Gastrocnemius medialis (tissue), 4 donors: ENCODE measurements around the gene COA3. TPM values are rescaled to one million over a fixed set of nuclear protein-coding genes. Genes with fewer than 3 reads are reported as not detected.

ENCODE experiments used
- ATAC-seq, 2 donors: fragments of 150-250 bp; one replicate each; pipeline ENCODE4 v1.9.1; 2016
- DNase-seq, 2 donors: peaks; one replicate each; pipeline ENCODE4 v3.0.0-alpha.2; 2019
- H3K27ac ChIP-seq, 4 donors: fragments of 200-600 bp; sonication (generic); 1 replicate in 1 of 4; 2 replicates in 3 of 4; pipeline ENCODE4 v1.5.1; 2016 to 2018; ENCODE audit warnings: mild to moderate bottlenecking in 2 of 4, moderate library complexity in 1 of 4
- H3K27me3 ChIP-seq, 3 donors: fragments of 200-600 bp; sonication (generic) in 2 of 3; 1 replicate in 1 of 3; 2 replicates in 2 of 3; pipeline versions ENCODE4 v1.5.1 to v1.6.0; 2016 to 2019; ENCODE audit warnings: mild to moderate bottlenecking in 1 of 3, moderate library complexity in 1 of 3
- H3K36me3 ChIP-seq, 2 donors: fragments of 200-600 bp; sonication (generic) in 1 of 2; one replicate each; pipeline ENCODE4 v1.5.1; 2017 to 2018
- H3K4me1 ChIP-seq, 2 donors: fragments of 200-600 bp; sonication (generic) in 1 of 2; one replicate each; pipeline ENCODE4 v1.5.1; 2016 to 2017; ENCODE audit warnings: mild to moderate bottlenecking in 2 of 2
- H3K4me3 ChIP-seq, 4 donors: fragments of 200-600 bp; sonication (generic) in 3 of 4; 1 replicate in 1 of 4; 2 replicates in 3 of 4; pipeline ENCODE4 v1.5.1; 2016 to 2019; ENCODE audit warnings: mild to moderate bottlenecking in 2 of 4
- H3K9me3 ChIP-seq, 3 donors: fragments of 200-600 bp; sonication (generic) in 2 of 3; 1 replicate in 1 of 3; 2 replicates in 2 of 3; pipeline ENCODE4 v1.5.1; 2016 to 2019
- POLR2A ChIP-seq, 2 donors: fragments of 450-650 bp; IDR thresholded peaks; one replicate each; pipeline ENCODE4 v1.6.1; 2017; ENCODE audit warnings: antibody characterized with exemption in 2 of 2, mild to moderate bottlenecking in 2 of 2, moderate library complexity in 2 of 2
- in situ Hi-C, 4 donors: fragments of 200-750 bp; cut with MboI; loops; one replicate each; pipeline versions ENCODE4 v1.15.0 to v1.8.0; 2017; ENCODE audit warnings: low sequenced_read_pairs in 4 of 4
- intact Hi-C: fragments of 100-400 bp; cut with DNase I; formaldehyde crosslinking; loops from one replicate; pipeline ENCODE4 v1.15.1; 2023; ENCODE audit warnings: low total_unique reads
- microRNA-seq, 2 donors: library from miRNA; unstranded; fragments of <30 nt; microRNA quantifications; one replicate each; pipeline ENCODE4, GENCODE V29; 2016; ENCODE audit warnings: borderline replicate concordance in 2 of 2
- total RNA-seq, 4 donors: library from RNA; depleted of rRNA; stranded (reverse); fragments of >200 nt; gene quantifications; one replicate each; pipeline versions ENCODE4 v1.1.0 to v1.2.3, GENCODE V29; 2016
- TF ChIP-seq, protein P1 (sequence below), 5 experiments: fragments of 450-650 bp in 3 of 5; fragments of 200-600 bp in 2 of 5; sonication (generic) in 2 of 5; IDR thresholded peaks in 4 of 5; conservative IDR thresholded peaks in 1 of 5; 1 replicate in 4 of 5; 2 replicates in 1 of 5; pipeline ENCODE4 v1.5.1; 2016 to 2019; ENCODE audit warnings: antibody characterized with exemption in 5 of 5, mild to moderate bottlenecking in 3 of 5, moderate library complexity in 3 of 5

Gene COA3
- total RNA-seq, 4 donors from 2014 or later: 76.2 to 104 (median 86.8) TPM

DNA sequence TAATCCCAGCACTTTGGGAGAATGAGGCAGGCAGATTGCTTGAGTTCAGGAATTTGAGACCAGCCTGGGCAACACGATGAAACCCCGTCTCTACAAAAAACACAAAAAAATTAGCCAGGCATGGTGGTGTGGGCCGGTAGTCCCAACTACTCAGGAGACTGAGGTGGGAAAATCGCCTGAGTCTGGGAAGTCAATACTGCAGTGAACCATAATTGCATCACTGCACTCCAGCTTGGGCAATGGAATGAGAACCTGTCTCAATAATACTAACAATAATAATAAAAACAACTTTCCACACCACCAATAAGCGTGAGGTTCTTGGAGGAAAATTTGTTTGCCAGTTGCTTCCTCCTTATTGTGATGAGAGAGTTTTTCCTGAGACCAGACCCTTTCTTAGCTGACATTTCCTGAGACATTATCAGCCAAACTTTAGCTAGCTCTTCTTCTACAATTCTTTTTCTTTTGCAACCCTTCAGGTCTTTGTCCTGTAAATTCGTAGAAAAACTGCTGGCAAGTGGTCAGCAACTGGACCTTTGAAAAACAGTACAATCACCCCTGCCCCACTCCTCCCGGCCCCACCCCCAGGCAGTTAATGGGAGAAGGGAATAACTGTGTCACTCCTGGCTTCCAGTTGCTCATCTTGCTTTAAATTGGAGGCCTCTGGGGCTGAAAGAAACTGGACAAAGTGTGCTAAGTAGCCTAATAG, 50.1 kb downstream of the COA3 start:
- DNase-seq (peak in 1 of 2 donors; percentile 44), ATAC-seq (peak in 1 of 2 donors; percentile 14)
- Histone ChIP-seq H3K36me3 (no peaks in the 10 kb centered on the region), H3K27ac (peak overlapping the region; percentile 62 to 68 (median 66)), H3K27me3 (no peaks in the 10 kb centered on the region), H3K9me3 (no peaks in the 10 kb centered on the region), H3K4me1 (peaks cover 21 to 22% of the 10 kb centered on the region in 2 donors), H3K4me3 (no peak overlapping the region)
- in situ Hi-C loops (no loop called here), intact Hi-C loops (no loop called here)
- TF ChIP-seq, protein P1, sequence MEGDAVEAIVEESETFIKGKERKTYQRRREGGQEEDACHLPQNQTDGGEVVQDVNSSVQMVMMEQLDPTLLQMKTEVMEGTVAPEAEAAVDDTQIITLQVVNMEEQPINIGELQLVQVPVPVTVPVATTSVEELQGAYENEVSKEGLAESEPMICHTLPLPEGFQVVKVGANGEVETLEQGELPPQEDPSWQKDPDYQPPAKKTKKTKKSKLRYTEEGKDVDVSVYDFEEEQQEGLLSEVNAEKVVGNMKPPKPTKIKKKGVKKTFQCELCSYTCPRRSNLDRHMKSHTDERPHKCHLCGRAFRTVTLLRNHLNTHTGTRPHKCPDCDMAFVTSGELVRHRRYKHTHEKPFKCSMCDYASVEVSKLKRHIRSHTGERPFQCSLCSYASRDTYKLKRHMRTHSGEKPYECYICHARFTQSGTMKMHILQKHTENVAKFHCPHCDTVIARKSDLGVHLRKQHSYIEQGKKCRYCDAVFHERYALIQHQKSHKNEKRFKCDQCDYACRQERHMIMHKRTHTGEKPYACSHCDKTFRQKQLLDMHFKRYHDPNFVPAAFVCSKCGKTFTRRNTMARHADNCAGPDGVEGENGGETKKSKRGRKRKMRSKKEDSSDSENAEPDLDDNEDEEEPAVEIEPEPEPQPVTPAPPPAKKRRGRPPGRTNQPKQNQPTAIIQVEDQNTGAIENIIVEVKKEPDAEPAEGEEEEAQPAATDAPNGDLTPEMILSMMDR (IDR thresholded peaks at IDR 0.05 in 4 of 5, conservative IDR thresholded peaks at IDR 0.05 in 1 of 5): no peak
- no peak for TF ChIP-seq POLR2A (IDR thresholded peaks at IDR 0.05)

Small RNAs within 50 kb of the gene (microRNA-seq; reads per million reads assigned to microRNA genes)
- gene MIR6781: 0 reads per million in 2 donors

Other genes starting within 250 kb of the COA3 start
- under 1 TPM in 3 of 4 donors, not detected in 1; 0.33 to 0.66 (median 0.47) TPM for gene HSD17B1, start 245.8 kb downstream of the COA3 start, total RNA-seq
- 10 to 100 TPM; 22.4 to 39.9 (median 27.5) TPM for gene COASY, start 236.6 kb downstream of the COA3 start, total RNA-seq
- 10 to 100 TPM; 49.7 to 81.9 (median 53.8) TPM for gene MLX, start 231.6 kb downstream of the COA3 start, total RNA-seq
- gene PSMC3IP, start 221.0 kb downstream of the COA3 start, total RNA-seq: 1 to 10 TPM in 2 of 4 donors, under 1 TPM in 2; 0.46 to 2.7 (median 1.4) TPM
- gene RETREG3, start 189.3 kb downstream of the COA3 start, total RNA-seq: 10 to 100 TPM; 50.7 to 65.5 (median 60.5) TPM
- 100 to 1,000 TPM in 1 of 4 donors, 10 to 100 TPM in 3; 54.7 to 125 (median 91.7) TPM for gene TUBG1, start 189.0 kb downstream of the COA3 start, total RNA-seq
- 1 to 10 TPM; 3.9 to 5.2 (median 4.2) TPM for gene TUBG2, start 139.4 kb downstream of the COA3 start, total RNA-seq
- gene PLEKHH3, start 121.7 kb downstream of the COA3 start, total RNA-seq: 10 to 100 TPM; 13.4 to 36.0 (median 31.3) TPM
- gene CCR10, start 116.9 kb downstream of the COA3 start, total RNA-seq: 1 to 10 TPM; 2.0 to 4.6 (median 4.0) TPM
- under 1 TPM; 0.22 to 0.41 (median 0.40) TPM for gene CNTNAP1, start 116.2 kb downstream of the COA3 start, total RNA-seq
- 10 to 100 TPM; 32.6 to 55.2 (median 47.5) TPM for gene EZH1, start 53.7 kb downstream of the COA3 start, total RNA-seq
- 10 to 100 TPM; 17.5 to 31.2 (median 20.7) TPM for gene RAMP2, start 37.5 kb downstream of the COA3 start, total RNA-seq
- gene VPS25, start 25.3 kb downstream of the COA3 start, total RNA-seq: 10 to 100 TPM; 44.8 to 54.6 (median 53.5) TPM
- not detected for gene WNK4, start 18.1 kb downstream of the COA3 start, total RNA-seq
- not detected for gene CNTD1, start 157 bp upstream of the COA3 start, total RNA-seq
- 100 to 1,000 TPM in 1 of 4 donors, 10 to 100 TPM in 3; 82.3 to 102 (median 88.0) TPM for gene BECN1, start 25.6 kb upstream of the COA3 start, total RNA-seq
- 100 to 1,000 TPM in 1 of 4 donors, 10 to 100 TPM in 3; 84.2 to 101 (median 88.7) TPM for gene PSME3, start 34.7 kb upstream of the COA3 start, total RNA-seq
- 1 to 10 TPM in 2 of 4 donors, under 1 TPM in 2; 0.81 to 1.2 (median 1.0) TPM for gene AOC2, start 45.9 kb upstream of the COA3 start, total RNA-seq
- gene AOC3, start 52.5 kb upstream of the COA3 start, total RNA-seq: 1 to 10 TPM; 2.2 to 7.2 (median 4.2) TPM
- gene G6PC1, start 102.1 kb upstream of the COA3 start, total RNA-seq: under 1 TPM in 2 of 4 donors, not detected in 2; 0.36 to 0.47 TPM
- 10 to 100 TPM; 21.4 to 30.1 (median 26.5) TPM for gene AARSD1, start 165.8 kb upstream of the COA3 start, total RNA-seq
- gene PTGES3L, start 181.4 kb upstream of the COA3 start, total RNA-seq: 10 to 100 TPM; 29.1 to 68.3 (median 31.0) TPM
- gene RUNDC1, start 181.9 kb upstream of the COA3 start, total RNA-seq: 10 to 100 TPM; 13.8 to 19.8 (median 16.4) TPM
- gene RPL27, start 199.7 kb upstream of the COA3 start, total RNA-seq: 1,000 to 10,000 TPM in 2 of 4 donors, 100 to 1,000 TPM in 2; 800 to 1,300 (median 1,077) TPM
- 10 to 100 TPM in 1 of 4 donors, 1 to 10 TPM in 3; 1.3 to 11.0 (median 4.0) TPM for gene IFI35, start 208.1 kb upstream of the COA3 start, total RNA-seq
- 10 to 100 TPM; 18.0 to 49.5 (median 35.8) TPM for gene VAT1, start 223.7 kb upstream of the COA3 start, total RNA-seq
- under 1 TPM in 3 of 4 donors, not detected in 1; 0.04 to 0.10 (median 0.10) TPM for gene RND2, start 226.5 kb upstream of the COA3 start, total RNA-seq